ENCODE data around the gene TMEM269.
"Not testable (repeated sequence)": the region's sequence is repeated elsewhere in the genome, so short reads cannot be mapped to it uniquely, and the experiment has no call there.

TMEM269 gene

DNA sequence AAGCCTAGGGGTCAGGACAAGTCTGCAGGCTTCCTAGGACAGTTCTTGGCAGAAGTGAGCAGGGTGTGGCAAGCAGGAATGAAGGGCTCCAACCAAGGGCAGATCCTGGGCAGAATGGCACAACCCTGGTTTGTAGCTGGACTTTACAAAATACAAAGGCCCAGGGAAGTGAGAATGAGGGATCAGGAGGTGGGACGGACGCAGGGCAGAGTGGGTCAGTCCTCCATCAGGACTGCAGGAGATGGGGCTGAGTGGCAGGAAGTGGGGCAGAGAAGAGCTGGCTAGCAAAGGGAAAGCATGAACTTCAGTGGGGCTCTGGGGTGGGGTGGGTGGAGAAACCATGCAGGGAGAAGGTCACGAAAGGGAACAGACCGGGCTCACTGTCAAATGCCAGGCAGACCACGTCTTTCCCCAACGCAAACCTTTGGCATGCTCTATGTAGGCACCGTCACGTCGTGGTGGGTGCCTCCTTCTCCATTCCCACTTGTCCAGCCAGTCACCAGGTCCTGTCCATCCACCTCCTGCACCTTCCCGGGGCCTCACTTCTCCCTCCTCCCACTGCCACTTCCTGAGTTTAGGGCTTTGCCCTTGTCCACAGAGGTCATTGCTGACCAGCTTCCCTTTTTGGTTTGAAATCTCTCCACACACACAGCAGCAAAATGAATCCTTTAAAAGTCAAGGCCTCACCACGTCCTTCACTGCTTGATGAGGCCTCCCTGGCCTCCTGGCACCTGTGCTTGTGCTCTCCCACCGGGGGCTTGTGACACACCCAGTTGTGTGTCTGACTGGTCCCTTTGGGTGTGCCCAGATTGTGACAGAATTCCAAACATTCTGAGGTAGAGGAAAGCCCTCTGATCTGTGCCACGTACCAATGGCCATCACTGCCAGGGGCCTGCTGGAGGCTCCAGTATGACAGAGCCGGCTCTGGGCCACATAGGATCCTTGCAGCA lies 36.1 kb upstream of the TMEM269 start:
- no peak for DNase-seq

DNA sequence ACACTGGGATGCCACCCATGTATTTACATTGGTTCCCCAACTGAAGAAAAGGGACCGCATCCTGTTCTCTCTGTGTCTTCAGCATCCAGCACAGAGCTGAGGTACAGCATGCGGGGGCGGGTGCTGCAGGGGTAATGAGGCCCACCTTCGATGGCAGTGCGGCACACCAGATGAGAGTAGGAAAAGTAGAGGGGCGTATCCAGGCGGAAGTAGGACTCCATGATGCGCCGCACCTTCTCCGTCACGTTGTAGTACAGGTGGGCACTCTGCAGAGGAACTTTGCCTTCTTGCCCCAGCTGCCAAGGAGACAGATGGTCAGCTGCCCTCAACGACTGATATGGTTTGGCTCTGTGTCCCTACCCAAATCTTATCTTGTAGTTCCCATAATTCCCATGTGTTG lies 34.8 kb upstream of the TMEM269 start:
- no peak for DNase-seq

DNA sequence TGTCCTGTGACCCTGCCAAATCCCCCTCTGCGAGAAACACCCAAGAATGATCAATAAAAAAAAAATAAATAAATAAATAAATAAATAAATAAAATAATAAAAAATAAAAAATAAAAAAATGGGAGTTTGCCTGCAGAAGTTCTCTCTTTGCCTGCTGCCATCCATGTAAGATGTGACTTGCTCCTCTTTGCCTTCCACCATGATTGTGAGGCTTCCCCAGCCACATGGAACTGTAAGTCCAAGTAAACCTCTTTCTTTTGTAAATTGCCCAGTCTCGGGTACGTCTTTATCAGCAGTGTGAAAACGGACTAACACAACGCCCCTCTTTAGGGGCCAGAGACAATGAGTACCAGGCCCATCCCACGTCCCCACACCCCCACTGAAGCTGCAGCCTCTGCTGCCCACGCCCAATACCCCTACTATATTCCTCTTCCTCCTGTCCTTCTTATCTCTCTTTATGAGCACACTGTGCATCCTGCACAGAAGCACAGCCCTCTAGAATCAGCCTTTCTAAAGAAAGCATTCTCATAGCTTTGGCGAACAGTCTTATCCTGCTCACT lies 33.2 kb upstream of the TMEM269 start:
- not testable (repeated sequence) for DNase-seq

DNA sequence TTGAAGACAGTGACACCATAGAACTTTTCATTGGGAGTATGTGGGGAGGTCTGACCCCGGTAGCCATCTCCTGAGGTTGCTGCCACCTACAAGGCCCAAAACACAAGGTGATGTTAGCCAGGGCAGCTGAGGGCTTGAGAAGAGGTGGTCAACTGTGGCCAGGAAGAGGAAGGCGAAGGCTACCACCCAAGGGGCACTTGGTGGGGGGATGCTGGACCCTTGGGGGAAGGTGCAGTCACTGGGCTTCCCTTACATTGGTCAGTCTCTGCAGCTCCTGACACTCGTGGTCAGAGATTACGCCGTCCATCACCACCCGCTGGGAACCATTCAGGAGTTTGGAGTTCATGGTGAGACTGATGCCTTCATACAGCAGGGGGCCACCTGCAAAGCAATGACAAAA lies 32.5 kb upstream of the TMEM269 start:
- no peak for DNase-seq

DNA sequence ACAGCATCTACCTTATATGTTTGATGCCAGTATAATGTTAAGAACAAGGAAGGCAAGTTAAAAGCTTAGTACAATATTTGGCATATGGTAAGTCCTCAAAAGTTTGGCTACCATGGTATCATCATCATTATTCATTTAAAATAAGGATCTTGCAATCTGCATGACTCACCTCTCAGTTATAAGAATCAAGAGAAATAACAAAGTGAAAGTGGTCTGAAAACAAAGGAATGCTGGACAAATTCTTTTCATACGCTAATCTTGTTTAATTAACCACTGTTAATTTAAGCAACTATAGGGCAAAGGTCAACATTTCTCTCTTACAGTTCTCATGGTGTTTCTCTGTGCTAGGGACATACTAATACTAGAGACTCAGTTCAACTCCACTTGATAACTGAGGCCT lies 31.7 kb upstream of the TMEM269 start:
- no peak for DNase-seq

DNA sequence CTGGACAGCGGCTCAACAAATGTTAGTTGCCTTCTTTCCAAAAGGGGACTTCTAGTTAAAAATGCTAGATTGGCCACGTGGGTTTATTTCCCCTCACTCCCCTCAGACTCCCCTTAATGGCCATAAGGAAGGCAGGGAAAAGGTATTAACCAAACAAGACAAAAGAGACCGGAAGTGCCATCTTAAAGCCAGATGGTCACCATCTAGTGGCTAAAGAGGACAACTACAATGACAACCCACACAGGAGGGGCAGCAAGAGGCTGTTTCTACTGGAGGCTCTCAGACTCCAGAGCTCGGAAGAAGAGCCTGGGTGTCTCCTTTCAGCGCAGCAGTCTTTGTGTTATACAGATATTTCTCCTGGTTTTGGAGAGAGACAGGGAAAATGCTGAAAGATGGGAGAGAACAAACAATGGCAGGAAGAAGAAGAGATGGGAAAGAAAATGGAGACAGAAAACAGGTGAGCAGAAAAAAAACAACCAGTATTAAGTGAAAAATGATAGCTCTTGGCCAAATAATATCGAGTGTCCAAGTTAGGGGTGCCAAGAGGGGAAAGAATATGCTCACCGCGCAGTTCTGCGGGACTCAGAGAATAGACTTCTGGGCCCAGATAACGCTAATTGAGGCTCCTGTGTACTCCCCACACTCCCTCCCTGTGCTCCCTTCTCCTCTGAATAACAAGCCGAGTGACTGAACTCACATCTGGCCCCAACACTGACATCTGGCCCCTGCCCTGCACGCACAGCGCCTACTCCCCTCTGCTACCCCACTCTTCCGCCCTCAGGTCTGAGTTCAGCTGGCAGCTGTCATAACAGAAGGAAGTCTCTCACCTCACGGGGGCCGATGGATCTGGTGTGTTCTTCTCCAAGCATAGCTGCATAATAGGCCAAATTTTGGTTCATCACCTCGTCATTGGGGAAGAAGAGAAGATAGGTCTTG lies 27.6 kb upstream of the TMEM269 start:
- DNase-seq: peak; percentile 38

DNA sequence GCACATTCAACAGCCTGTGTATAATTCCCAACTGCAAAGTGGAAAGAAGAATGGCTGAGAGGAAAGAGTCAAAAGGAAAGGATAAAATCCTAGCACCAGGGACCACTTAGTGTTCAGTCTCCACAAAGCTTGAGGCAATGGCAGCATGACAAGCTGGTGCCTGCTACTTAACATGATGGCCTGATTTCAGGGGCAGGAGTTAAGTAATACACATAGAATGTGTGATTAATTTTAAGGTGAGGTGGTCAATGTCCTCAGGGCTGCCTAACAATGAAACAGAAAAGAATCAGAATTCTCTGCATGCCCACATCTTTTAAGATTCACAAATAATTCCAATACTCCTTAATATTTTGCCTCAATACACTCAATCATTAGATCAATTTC lies 26.9 kb upstream of the TMEM269 start:
- no peak for DNase-seq

DNA sequence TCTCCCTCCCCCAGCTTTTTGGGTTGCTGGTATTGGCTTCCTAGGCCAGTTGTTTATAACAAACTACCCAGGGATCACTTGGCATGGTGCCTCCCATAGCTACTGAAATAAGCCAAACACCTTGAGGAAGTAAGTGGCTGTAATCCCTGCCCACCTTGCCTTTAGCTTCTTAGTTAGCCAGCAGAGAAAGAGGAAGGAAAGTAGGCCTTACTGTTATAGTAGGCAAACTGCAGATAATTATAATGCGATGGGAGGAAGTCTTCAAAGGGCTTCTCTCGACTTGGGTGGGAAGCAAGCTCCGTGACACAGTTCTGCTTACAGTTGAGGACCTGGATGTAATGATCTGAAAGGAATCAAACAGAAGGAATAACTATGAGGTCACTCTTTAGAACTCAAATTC lies 26.1 kb upstream of the TMEM269 start:
- DNase-seq: no peak

DNA sequence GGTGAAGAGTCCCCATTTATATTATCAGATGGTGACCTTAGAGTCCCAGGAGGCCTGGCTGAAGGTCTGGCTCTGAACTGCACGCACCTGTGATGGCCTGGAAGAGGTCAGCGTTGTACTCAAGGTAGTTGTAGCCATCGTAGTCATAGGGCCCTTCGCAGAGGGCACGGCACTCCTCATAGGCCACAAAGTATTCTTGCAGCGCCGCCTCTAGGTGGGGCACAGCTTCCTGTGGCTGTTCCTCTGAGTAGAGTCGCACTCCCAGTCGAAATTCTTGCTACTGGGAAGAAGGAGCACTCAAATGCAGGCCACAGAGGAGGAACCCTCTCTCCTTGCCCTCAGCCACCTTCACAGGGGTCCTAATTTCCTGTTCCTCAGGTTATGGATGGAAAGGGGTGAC lies 25.7 kb upstream of the TMEM269 start:
- DNase-seq: no peak

DNA sequence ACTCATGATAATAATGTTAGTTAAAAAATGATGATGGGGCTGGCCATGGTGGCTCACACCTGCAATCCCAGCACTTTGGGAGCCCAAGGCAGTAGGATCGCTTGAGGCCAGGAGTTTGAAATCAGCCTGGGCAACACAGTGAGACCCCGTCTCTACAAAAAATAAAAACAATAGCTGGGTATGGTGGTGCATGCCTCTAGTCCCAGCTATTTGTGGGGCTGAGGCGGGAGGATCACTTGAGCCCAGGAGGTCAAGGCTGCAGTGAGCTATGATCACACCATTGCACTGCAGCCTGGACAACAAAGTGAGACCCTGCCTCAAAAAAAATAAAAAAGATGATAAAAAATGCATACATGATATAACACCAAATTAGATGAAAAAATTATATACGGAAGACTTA lies 23.2 kb upstream of the TMEM269 start:
- no peak for DNase-seq

DNA sequence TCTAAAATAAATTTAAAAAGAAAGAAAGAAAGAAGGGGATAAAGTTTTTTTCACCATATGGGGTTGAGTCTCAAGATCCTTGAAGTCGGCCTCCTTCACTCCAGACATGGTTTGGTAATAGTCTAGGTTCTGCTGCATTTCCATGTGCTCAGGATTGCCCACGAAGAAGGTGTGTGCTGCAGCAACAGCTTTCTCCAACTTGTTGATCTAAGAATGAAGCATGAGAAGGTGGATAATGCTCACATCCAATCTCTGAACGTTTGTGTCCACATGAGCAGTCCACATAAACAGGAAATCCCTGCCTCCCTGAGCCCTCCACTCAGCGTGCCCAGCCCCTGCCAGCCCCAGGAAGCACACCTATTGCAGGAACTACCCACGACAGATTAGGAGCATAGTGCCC lies 22.5 kb upstream of the TMEM269 start:
- no peak for DNase-seq

DNA sequence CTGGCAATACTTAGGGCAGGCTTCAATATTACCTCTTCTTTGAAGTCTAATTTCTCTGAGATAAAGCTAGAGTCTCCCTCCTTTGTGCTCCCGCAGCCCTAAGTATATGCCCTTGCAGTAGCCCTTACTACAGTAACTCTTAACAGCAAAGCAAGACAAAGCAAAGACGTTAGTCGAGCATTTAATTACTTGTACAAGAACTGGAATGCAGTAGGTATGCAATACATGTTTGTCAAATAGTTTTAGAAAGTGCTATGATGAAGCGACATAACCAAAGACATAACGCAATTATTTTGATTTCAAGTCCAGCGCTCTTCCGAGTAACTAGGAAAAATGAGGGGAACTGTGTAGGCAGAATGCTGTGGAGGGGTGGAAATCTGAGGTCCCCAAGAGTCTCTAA lies 19.5 kb upstream of the TMEM269 start:
- DNase-seq: no peak

DNA sequence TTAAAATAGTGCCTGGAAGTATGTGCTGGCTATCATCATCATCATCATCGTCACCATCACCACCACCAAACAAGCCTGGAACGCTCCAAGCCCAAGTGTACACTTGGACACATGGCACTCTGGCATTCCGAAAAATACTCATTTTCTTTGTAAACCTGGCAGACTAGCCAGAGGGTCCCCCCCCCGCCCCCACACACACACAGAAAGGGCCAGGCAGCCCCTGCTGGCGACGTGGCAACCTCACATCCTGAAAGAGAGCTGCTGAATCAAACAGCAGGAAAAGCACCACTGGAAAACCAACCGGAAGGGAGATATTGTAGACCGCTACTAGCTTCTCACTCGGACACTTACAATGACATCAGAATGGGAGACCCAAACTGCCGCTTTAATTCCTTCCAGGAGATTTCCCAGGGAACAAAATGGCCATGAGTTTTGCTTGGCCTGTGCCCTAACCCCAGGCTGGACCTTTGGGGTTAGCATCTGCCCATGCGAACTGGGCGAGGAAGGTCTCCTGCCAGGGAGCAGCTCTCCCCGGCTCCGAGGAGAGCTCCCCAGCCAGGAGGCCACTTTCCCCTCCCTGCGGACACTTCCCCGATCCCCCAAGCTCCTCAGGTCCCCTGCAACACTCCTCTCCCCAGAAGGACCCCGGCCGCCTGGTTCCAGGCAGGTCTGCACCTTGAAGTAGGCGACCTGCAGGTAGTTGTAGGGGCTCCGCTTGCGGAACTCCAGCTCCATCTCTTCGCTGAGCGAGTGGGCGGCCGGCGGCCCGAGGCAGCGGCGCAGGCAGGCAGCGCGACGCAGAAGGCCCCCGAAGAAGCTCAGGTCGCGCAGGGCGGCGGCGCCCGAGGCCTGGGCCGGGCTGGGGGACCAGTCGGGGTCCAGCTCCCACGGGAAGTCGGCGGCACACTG lies 18.7 kb upstream of the TMEM269 start:
- DNase-seq: peak; percentile 65

DNA sequence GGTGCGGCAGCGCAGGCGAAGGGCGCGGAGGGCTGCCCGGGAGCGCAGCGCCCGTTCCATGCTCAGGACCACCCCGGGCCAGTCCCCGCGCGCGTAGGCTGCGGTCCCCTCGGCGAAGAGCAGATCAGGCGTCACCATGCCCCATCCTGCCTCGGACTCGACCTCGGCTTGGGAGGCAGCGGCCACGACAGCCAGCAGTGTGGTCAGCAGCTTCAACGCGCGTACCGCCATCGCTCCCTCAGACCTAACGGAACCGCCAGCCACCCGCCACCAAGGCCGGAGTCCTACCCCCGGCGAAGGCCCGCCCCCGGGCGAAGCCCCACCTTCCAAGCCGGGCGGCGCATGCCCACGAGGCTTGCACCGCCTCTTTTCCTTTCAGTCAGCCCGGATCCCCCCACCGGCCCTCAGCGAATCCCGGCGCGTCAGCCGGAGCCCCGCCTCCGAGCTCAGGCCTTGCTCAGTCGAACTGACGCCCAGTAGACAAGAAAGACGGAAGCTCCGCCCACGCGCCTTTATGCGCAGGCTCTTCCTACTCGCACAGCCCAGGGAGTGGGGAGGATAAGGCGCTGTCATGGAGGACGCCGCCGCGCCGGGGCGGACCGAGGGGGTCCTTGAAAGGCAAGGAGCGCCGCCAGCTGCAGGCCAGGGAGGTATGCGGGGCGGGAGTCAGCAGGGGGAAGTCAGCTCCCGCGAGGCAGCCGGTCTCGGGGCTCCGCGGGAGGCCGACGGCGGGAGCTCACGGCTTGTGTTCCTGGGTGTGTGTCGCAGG lies 17.9 kb upstream of the TMEM269 start, which contains the start of the genes C1orf50 and P3H1:
C1orf50 (plus strand) TSS at position 509 of the 769 bp plus-strand sequence; CDS start at position 572, 63 bp downstream.
P3H1 (minus strand) TSS at position 288 of the 769 bp plus-strand sequence; CDS start at position 231, 57 bp downstream.
- DNase-seq: peak; percentile 100

DNA sequence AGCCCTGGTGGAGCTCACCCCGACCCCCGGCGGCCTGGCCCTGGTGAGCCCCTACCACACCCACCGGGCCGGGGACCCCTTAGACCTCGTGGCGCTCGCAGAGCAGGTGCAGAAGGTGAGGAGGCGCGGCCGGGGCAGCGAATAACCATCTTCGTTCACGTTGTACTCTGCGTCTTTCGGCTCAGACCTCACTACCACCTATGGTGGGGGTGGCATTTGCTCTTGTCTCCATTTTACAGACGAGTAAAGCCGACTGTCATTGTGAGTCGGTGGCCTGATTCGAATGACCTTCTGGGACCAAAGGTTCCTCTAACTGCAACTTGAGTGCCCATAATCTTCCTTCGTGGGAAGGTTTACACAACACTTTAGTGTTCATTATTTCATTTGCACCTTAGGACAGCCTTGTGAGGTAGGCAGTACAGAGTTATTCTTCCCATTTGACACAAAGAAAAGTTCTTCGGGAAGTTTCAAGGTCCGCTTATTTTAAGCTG lies 17.2 kb upstream of the TMEM269 start:
- DNase-seq: peak; percentile 38

DNA sequence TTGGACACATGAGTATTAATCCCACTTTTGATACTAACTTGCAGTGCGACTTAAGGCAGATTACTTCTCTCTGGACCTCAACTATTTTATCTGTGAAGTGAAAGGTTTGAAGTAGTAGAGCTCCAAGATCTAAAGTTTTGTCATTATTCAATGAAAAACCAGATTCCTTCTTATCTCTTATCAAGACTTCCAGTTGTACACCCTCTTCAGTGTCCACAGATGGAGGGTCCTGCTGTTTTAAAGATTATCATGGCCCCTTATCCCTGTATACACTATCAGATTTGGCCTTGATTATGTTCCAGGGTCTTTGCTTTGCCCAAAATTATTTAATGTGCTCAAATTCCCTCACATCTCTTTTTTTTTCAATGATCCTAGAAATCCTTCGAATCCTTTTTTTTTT lies 16.6 kb upstream of the TMEM269 start:
- DNase-seq: no peak

DNA sequence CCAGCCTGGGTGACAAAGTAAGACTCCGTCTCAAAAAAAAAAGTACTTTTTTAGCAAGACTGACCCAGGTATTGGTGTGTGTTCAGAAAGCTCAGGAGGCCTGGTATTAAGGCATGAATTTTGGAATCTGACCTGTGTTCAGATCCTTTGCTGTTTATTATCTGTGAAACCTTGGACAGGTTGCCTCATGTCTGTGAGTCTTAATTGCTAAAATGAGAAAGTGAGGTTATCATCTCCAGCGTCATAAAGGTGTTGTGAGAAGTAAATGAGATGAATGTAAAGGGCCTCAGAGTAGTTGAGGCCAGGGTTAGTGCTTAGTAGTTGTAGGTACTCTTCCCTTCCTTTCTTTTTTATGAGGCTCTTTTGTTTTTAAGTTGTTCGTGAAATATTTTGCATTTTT lies 15.0 kb upstream of the TMEM269 start:
- DNase-seq: no peak

DNA sequence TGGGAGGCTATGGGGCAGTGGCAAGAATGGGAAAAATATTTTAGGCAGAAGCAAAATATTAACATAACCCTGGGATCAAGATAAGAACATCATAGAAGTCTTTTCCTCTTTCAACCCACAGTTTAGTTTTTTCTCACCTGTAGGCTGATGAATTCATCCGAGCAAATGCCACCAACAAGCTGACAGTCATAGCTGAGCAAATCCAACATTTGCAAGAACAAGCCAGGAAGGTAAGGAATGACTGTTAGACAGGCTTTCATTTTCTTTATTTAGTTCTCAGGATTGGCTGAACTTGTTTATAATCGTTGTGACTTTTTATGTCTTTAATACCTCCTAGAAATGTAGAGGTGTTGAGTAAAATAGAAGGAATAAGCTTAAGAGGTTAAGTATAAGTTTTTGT lies 11.4 kb upstream of the TMEM269 start:
- no peak for DNase-seq

DNA sequence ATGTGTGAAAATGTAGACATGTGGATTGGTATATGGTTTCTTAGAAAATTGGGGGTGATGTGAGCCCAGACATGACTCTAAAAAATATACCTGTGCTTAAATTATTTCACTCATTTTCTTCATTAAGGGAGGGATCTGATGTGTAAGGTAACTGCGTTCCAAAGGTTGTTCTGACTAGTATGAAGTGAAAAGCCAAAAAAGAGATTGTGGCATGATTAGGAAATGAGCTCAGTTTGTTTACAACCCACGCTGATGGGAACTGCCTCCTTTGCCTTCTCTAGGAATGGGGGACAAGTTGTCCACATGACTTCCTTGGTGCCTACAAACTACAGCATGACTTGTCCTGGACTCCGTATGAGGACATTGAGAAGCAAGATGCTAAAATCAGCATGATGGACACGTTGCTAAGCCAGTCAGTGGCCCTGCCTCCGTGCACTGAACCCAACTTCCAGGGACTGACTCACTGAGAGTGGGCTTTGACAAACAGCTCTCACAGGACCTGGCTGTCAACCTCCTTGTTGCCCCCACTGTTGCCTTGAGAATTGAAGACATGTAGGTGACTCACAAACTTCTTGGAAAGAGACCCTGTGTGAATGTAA lies 9.8 kb upstream of the TMEM269 start:
- DNase-seq: no peak

DNA sequence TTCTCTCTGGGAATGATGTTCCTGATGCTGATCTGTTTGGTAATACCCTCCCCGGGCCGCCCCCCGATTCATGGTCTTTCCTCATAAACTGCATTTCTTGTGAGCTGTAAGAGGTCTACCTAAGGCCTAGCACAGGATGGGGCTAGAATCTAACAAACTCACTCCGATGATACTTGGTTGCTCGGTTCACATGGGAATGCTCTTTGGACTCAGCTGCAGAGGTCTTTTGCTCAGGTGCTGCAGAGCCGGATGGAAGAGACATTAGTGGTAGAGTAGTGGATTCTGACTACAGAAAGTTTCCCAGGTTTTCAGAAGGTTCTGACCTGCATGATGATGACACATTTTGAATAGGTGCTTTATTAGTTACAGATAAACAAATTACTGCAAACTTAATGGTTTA lies 8.3 kb upstream of the TMEM269 start:
- DNase-seq: no peak

DNA sequence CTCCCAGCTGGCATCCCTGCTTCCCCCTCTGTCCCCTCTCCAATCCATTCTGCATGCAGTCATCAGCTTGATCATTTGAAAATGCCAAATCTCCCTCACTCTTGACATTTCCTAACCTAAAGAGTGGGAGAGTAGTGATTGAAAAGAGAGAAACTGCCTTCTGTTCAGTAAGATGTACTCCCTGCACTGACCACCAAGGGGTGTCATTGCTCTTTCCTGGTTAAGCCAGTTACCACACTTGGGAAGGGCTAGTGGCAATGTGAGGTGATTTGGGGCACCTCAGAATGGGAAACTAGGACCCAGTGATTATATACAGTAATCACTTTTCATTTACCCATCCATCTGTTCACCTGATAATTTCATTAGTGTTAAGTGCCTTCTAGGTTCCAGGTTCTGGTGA lies 6.9 kb upstream of the TMEM269 start:
- peak; percentile 25 for DNase-seq
